ENCODE data around the gene PPM1B. TPM values are rescaled to one million over a fixed set of nuclear protein-coding genes. Genes with fewer than 3 reads are reported as not detected.

Gene PPM1B
- total and polyA plus RNA-seq, 10 of the 15 experiments (the other 5 are each of a cell fraction or from before 2014, with no cell fraction given) = 12.5 to 53.4 (median 33.7) TPM

GRCh38 chr2:44215827-44216226 is 47.2 kb downstream of the PPM1B start:
- ChIA-PET POLR2A (no interaction called here), RAD21 (ENCODE audit: unreplicated experiment) (no interaction called here), CTCF (no interaction called here), SMC1A (ENCODE audit: uncharacterized antibody, unreplicated experiment) (interaction anchor here (1.5 to 2.1 kb wide), 2 partner anchors 9 to 30 kb away, joined by 3 to 5 read pairs; no protein-coding TSS in a partner anchor)
- Histone ChIP-seq H3K4me3 (no peak overlapping the region), H3K4me1 (ENCODE audit: control insufficient read depth, insufficient read depth, low read length) (no peaks in the 10 kb centered on the region), H3K9ac (ENCODE audit: control insufficient read depth, insufficient read depth, low read length) (no peak overlapping the region), H3K9me3 (replicated peaks; ENCODE audit: control insufficient read depth, insufficient read depth, low read length) (peaks cover 1% of the 10 kb centered on the region; the same call in 2 of the 3 replicates), H4K20me1 (ENCODE audit: control insufficient read depth, insufficient read depth) (no peaks in the 10 kb centered on the region), H3K36me3 (ENCODE audit: control insufficient read depth in 2 of 2, insufficient read depth in 2 of 2, low read length in 1 of 2) (peaks cover 0 to 15% of the 10 kb centered on the region in 2 experiments; a peak in 3 of 4 replicates), H3K27me3 (replicated peaks in 1 of 2; ENCODE audit: control insufficient read depth in 2 of 2, insufficient read depth in 2 of 2, low read length in 1 of 2) (no peaks in the 10 kb centered on the region), H3K79me2 (ENCODE audit: control insufficient read depth, insufficient read depth, low read length) (peaks cover 7% of the 10 kb centered on the region), H2AFZ (ENCODE audit: control insufficient read depth, low read depth, low read length) (no peak overlapping the region), H3K4me2 (ENCODE audit: control insufficient read depth, insufficient read depth) (no peak overlapping the region), H3K27ac (ENCODE audit: control insufficient read depth, insufficient read depth) (no peak overlapping the region)
- ATAC-seq (no peak), FAIRE-seq (no peak), DNase-seq (ENCODE audit: low read depth, low spot score) (no peak)
- TSS peak; percentile 20 for BruUV-seq (replicated peaks)
- in situ Hi-C loops (cut with MboI) (no loop called here), intact Hi-C loops (cut with micrococcal nuclease; ENCODE audit: unreplicated experiment) (no loop called here)
- 94% methylated on average over 2 of the region's 2 CpGs for WGBS (ENCODE audit: insufficient coverage, insufficient replicate concordance, low lambda C conversion rate, missing lambda C conversion rate)
- TF ChIP-seq, protein P1, sequence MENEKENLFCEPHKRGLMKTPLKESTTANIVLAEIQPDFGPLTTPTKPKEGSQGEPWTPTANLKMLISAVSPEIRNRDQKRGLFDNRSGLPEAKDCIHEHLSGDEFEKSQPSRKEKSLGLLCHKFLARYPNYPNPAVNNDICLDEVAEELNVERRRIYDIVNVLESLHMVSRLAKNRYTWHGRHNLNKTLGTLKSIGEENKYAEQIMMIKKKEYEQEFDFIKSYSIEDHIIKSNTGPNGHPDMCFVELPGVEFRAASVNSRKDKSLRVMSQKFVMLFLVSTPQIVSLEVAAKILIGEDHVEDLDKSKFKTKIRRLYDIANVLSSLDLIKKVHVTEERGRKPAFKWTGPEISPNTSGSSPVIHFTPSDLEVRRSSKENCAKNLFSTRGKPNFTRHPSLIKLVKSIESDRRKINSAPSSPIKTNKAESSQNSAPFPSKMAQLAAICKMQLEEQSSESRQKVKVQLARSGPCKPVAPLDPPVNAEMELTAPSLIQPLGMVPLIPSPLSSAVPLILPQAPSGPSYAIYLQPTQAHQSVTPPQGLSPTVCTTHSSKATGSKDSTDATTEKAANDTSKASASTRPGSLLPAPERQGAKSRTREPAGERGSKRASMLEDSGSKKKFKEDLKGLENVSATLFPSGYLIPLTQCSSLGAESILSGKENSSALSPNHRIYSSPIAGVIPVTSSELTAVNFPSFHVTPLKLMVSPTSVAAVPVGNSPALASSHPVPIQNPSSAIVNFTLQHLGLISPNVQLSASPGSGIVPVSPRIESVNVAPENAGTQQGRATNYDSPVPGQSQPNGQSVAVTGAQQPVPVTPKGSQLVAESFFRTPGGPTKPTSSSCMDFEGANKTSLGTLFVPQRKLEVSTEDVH (IDR thresholded peaks at IDR 0.05; ENCODE audit: low read depth, partially characterized antibody) = no peak
- TF ChIP-seq TARDBP (IDR thresholded peaks at IDR 0.05; ENCODE audit: borderline replicate concordance) = no peak
- no peak for TF ChIP-seq SIX5 (IDR thresholded peaks at IDR 0.05; ENCODE audit: low read depth, low read length, severe bottlenecking)
- no peak for TF ChIP-seq NFIC (IDR thresholded peaks at IDR 0.05; ENCODE audit: low read depth, low read length)
- TF ChIP-seq, protein P2, sequence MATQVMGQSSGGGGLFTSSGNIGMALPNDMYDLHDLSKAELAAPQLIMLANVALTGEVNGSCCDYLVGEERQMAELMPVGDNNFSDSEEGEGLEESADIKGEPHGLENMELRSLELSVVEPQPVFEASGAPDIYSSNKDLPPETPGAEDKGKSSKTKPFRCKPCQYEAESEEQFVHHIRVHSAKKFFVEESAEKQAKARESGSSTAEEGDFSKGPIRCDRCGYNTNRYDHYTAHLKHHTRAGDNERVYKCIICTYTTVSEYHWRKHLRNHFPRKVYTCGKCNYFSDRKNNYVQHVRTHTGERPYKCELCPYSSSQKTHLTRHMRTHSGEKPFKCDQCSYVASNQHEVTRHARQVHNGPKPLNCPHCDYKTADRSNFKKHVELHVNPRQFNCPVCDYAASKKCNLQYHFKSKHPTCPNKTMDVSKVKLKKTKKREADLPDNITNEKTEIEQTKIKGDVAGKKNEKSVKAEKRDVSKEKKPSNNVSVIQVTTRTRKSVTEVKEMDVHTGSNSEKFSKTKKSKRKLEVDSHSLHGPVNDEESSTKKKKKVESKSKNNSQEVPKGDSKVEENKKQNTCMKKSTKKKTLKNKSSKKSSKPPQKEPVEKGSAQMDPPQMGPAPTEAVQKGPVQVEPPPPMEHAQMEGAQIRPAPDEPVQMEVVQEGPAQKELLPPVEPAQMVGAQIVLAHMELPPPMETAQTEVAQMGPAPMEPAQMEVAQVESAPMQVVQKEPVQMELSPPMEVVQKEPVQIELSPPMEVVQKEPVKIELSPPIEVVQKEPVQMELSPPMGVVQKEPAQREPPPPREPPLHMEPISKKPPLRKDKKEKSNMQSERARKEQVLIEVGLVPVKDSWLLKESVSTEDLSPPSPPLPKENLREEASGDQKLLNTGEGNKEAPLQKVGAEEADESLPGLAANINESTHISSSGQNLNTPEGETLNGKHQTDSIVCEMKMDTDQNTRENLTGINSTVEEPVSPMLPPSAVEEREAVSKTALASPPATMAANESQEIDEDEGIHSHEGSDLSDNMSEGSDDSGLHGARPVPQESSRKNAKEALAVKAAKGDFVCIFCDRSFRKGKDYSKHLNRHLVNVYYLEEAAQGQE (IDR thresholded peaks at IDR 0.05; ENCODE audit: low read depth, low read length) = no peak
- no peak for TF ChIP-seq EGR1 (IDR thresholded peaks at IDR 0.05; ENCODE audit: borderline replicate concordance in 1 of 2, low read depth in 2 of 2, low read length in 2 of 2)
- TF ChIP-seq BCL11A (IDR thresholded peaks at IDR 0.05; ENCODE audit: low read depth, low read length) = no peak
- no peak for TF ChIP-seq EED (IDR thresholded peaks at IDR 0.05; ENCODE audit: low read depth)
- TF ChIP-seq, protein P3, sequence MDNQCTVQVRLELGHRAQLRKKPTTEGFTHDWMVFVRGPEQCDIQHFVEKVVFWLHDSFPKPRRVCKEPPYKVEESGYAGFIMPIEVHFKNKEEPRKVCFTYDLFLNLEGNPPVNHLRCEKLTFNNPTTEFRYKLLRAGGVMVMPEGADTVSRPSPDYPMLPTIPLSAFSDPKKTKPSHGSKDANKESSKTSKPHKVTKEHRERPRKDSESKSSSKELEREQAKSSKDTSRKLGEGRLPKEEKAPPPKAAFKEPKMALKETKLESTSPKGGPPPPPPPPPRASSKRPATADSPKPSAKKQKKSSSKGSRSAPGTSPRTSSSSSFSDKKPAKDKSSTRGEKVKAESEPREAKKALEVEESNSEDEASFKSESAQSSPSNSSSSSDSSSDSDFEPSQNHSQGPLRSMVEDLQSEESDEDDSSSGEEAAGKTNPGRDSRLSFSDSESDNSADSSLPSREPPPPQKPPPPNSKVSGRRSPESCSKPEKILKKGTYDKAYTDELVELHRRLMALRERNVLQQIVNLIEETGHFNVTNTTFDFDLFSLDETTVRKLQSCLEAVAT (IDR thresholded peaks at IDR 0.05) = no peak
- TF ChIP-seq CBFB (IDR thresholded peaks at IDR 0.05; ENCODE audit: low read depth) = no peak
- no peak for TF ChIP-seq ZSCAN29 (IDR thresholded peaks at IDR 0.05)
- no peak for TF ChIP-seq RCOR1 (conservative IDR thresholded peaks at IDR 0.05; ENCODE audit: low read depth, low read length)
- TF ChIP-seq IKZF2 (IDR thresholded peaks at IDR 0.05) = no peak
- TF ChIP-seq HDAC6 (IDR thresholded peaks at IDR 0.05; ENCODE audit: unreplicated experiment) = no peak
- no peak for TF ChIP-seq NR2C1 (IDR thresholded peaks at IDR 0.05)
- no peak for TF ChIP-seq SKIL (IDR thresholded peaks at IDR 0.05; ENCODE audit: low read depth, poor library complexity, severe bottlenecking)

Data from GM12878 (cell line).